CD4-positive, alpha-beta memory T cell (primary cell): ENCODE measurements around the gene QRSL1. TPM values are rescaled to one million over a fixed set of nuclear protein-coding genes. Genes with fewer than 3 reads are reported as not detected.
A peak's percentile ranks its signal among the peaks of the same experiment; 100 is the strongest.

Experiments used
- CTCF ChIA-PET: fragments of 350-600 bp; sonication (Branson Sonifier 250); formaldehyde crosslinking; loops from one replicate; lab custom pipeline; 2021; ENCODE audit warnings: inconsistent platforms; ENCODE audit not compliant: partially characterized antibody; lab: Charles Lee
- POLR2A ChIA-PET: fragments of 350-600 bp; sonication (Branson Sonifier 250); formaldehyde crosslinking; loops from one replicate; lab custom pipeline; 2021; ENCODE audit not compliant: partially characterized antibody; lab: Charles Lee
- DNase-seq, 5 donors: peaks; one replicate each; pipeline versions ENCODE4 v3.0.0 to v3.0.0-alpha.2; 2020 to 2022; ENCODE audit warnings: mixed read lengths in 1 of 5
- H3K27ac ChIP-seq: one replicate; pipeline ENCODE4 v1.7.0; 2013; ENCODE audit warnings: low read depth, low read length
- H3K27me3 ChIP-seq: 2 replicates; pipeline ENCODE4 v1.7.0; 2013; ENCODE audit warnings: mild to moderate bottlenecking, low read length, moderate library complexity; ENCODE audit not compliant: insufficient read depth
- H3K36me3 ChIP-seq: 2 replicates; pipeline ENCODE4 v1.7.0; 2013; ENCODE audit warnings: mild to moderate bottlenecking, low read length, moderate library complexity; ENCODE audit not compliant: insufficient read depth
- H3K4me1 ChIP-seq: 2 replicates; pipeline ENCODE4 v1.7.0; 2013; ENCODE audit warnings: mild to moderate bottlenecking, low read length, moderate library complexity; ENCODE audit not compliant: insufficient read depth
- H3K4me3 ChIP-seq, 2 donors: one replicate each; pipeline ENCODE4 v1.7.0; 2013; ENCODE audit warnings: low read length in 2 of 2, mild to moderate bottlenecking in 1 of 2
- H3K9me3 ChIP-seq, 2 donors: one replicate each; pipeline ENCODE4 v1.7.0; 2013; ENCODE audit warnings: low read length in 2 of 2, control low read depth in 1 of 2; ENCODE audit not compliant: control insufficient read depth in 1 of 2
- H3K27ac Mint-ChIP-seq, 7 donors: one replicate each; pipeline ENCODE4 v1.8.0; 2020 to 2021; ENCODE audit warnings: mixed read lengths in 7 of 7, mild to moderate bottlenecking in 6 of 7, inconsistent platforms in 3 of 7, moderate library complexity in 3 of 7
- H3K27me3 Mint-ChIP-seq, 2 donors: one replicate each; pipeline ENCODE4 v1.8.0; 2020 to 2021; ENCODE audit warnings: mixed read lengths in 2 of 2
- H3K36me3 Mint-ChIP-seq, 2 donors: one replicate each; pipeline ENCODE4 v1.8.0; 2020 to 2021; ENCODE audit warnings: mixed read lengths in 2 of 2, inconsistent platforms in 1 of 2, mild to moderate bottlenecking in 1 of 2
- H3K4me1 Mint-ChIP-seq, 4 donors: one replicate each; pipeline ENCODE4 v1.8.0; 2020 to 2021; ENCODE audit warnings: mixed read lengths in 4 of 4, mild to moderate bottlenecking in 1 of 4
- H3K4me3 Mint-ChIP-seq, 8 donors: one replicate each; pipeline ENCODE4 v1.8.0; 2020 to 2021; ENCODE audit warnings: mixed read lengths in 8 of 8, mild to moderate bottlenecking in 7 of 8, moderate library complexity in 6 of 8, inconsistent platforms in 3 of 8
- H3K9me3 Mint-ChIP-seq, 8 donors: one replicate each; pipeline ENCODE4 v1.8.0; 2020 to 2021; ENCODE audit warnings: mixed read lengths in 8 of 8, mild to moderate bottlenecking in 5 of 8, inconsistent platforms in 3 of 8, moderate library complexity in 1 of 8
- intact Hi-C: fragments of 100-400 bp; cut with micrococcal nuclease; formaldehyde crosslinking; loops from one replicate; pipeline ENCODE4 v1.15.1; 2023
- polyA plus RNA-seq, 2 donors: library from polyadenylated mRNA; unstranded; fragments of 300-500 nt; fragmentation: Illumina TruSeq; gene quantifications; one replicate each; pipeline ENCODE4 v1.2.3, GENCODE V29; 2021
- total RNA-seq, 2 experiments: library from RNA; stranded (reverse); gene quantifications; one replicate each; pipeline ENCODE4 v1.2.3, GENCODE V29; 2021

Gene QRSL1
- total and polyA plus RNA-seq, 4 experiments from 2014 or later: 10.6 to 14.0 (median 12.9) TPM

DNA sequence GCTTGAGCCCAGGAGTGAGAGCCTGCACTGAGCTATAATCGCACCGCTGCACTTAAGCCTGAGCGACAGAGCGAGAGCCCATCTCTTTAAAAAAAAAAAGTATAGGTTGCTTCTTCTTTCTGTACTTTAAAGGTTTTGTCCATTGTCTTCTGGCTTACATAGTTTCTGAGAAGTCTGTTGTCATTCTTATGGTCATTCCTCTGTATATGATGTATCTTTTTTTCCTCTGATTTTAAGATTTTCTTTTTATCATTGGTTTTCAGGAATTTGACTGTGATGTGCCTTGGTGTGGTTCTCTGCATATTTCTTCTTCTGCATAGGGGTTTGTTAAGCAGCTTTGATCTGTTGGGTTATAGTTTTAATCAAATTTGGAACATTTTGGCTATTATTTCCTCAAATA is 29.1 kb downstream of the QRSL1 start:
- Mint-ChIP-seq H3K9me3 (peaks cover 0 to 20% (median 12%) of the 10 kb centered on the region in 8 donors), H3K4me1 (peaks cover 0 to 1% (median 0%) of the 10 kb centered on the region in 4 donors), H3K27me3 (no peaks in the 10 kb centered on the region), H3K36me3 (peaks cover 79 to 80% of the 10 kb centered on the region in 2 donors), H3K27ac (no peak overlapping the region), H3K4me3 (no peak overlapping the region)
- peaks cover 36% of the 10 kb centered on the region for H3K36me3 ChIP-seq
- ChIA-PET POLR2A (no interaction called here), CTCF (no interaction called here)
- no peak for DNase-seq
- no peak overlapping the region for H3K4me3 ChIP-seq
- no peaks in the 10 kb centered on the region for H3K4me1 ChIP-seq
- intact Hi-C loops: no loop called here
- peaks cover 0 to 5% of the 10 kb centered on the region in 2 donors for H3K9me3 ChIP-seq
- no peaks in the 10 kb centered on the region for H3K27me3 ChIP-seq
- no peak overlapping the region for H3K27ac ChIP-seq

DNA sequence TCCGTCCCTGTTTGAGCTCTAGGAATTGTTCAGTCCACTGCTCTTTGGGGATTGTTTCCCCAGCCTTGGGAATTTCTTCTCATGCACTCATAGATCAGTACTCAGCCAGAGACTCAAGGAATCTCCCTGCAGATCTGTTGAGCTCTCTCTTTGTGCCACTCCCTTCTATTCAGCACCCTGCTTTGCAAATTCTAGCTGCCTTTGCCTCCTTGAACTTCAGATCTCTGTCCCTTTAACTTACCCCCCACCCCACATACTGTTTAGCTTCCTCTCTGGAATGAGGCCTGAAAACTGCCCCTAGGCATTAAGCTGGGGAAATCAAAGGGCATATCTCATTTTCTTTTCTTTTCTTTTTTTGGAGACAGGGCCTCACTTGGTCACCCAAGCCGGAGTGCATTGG is 30.5 kb downstream of the QRSL1 start:
- Mint-ChIP-seq H3K4me1 (peaks cover 0 to 3% (median 0%) of the 10 kb centered on the region in 4 donors), H3K27ac (peak overlapping the region in 1 of 7 donors; percentile 53), H3K9me3 (peaks cover 0 to 20% (median 12%) of the 10 kb centered on the region in 8 donors), H3K36me3 (peaks cover 76 to 84% of the 10 kb centered on the region in 2 donors), H3K4me3 (no peak overlapping the region), H3K27me3 (no peaks in the 10 kb centered on the region)
- Histone ChIP-seq H3K27ac (no peak overlapping the region), H3K27me3 (no peaks in the 10 kb centered on the region), H3K9me3 (peaks cover 0 to 5% of the 10 kb centered on the region in 2 donors), H3K36me3 (peaks cover 37% of the 10 kb centered on the region), H3K4me1 (no peaks in the 10 kb centered on the region), H3K4me3 (no peak overlapping the region)
- intact Hi-C loops: no loop called here
- DNase-seq: no peak
- ChIA-PET POLR2A (no interaction called here), CTCF (no interaction called here)

DNA sequence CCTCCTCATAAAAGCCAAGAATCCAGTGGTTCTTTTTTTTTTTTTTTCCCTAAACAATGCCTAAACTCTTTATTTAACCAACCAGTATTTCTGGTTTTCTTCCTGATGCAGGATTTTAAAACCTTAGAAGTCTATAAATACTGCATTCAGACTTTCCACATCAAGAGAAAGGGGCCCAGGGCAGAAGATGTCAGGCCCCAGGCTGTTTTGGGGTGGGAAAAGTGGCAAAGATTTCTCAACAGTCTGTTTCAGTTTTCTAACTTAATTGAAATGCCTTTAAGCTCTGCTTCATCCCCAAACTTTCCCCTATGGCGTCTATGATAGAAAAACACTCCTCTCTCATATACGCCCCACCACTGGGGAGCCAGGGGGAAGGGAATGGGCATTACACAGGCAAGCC is 33.1 kb downstream of the QRSL1 start:
- H3K4me1 ChIP-seq: no peaks in the 10 kb centered on the region
- no peak for DNase-seq
- intact Hi-C loops: no loop called here
- no peak overlapping the region for H3K4me3 Mint-ChIP-seq
- no peaks in the 10 kb centered on the region for H3K27me3 ChIP-seq
- CTCF ChIA-PET: no interaction called here
- no peak overlapping the region for H3K27ac Mint-ChIP-seq
- peaks cover 18% of the 10 kb centered on the region for H3K36me3 ChIP-seq
- H3K27ac ChIP-seq: no peak overlapping the region
- peaks cover 0 to 14% (median 9%) of the 10 kb centered on the region in 8 donors for H3K9me3 Mint-ChIP-seq
- peaks cover 70 to 77% of the 10 kb centered on the region in 2 donors for H3K36me3 Mint-ChIP-seq
- no peaks in the 10 kb centered on the region for H3K27me3 Mint-ChIP-seq
- POLR2A ChIA-PET: no interaction called here
- peaks cover 0 to 3% (median 0%) of the 10 kb centered on the region in 4 donors for H3K4me1 Mint-ChIP-seq
- H3K9me3 ChIP-seq: peaks cover 0 to 5% of the 10 kb centered on the region in 2 donors
- H3K4me3 ChIP-seq: no peak overlapping the region

DNA sequence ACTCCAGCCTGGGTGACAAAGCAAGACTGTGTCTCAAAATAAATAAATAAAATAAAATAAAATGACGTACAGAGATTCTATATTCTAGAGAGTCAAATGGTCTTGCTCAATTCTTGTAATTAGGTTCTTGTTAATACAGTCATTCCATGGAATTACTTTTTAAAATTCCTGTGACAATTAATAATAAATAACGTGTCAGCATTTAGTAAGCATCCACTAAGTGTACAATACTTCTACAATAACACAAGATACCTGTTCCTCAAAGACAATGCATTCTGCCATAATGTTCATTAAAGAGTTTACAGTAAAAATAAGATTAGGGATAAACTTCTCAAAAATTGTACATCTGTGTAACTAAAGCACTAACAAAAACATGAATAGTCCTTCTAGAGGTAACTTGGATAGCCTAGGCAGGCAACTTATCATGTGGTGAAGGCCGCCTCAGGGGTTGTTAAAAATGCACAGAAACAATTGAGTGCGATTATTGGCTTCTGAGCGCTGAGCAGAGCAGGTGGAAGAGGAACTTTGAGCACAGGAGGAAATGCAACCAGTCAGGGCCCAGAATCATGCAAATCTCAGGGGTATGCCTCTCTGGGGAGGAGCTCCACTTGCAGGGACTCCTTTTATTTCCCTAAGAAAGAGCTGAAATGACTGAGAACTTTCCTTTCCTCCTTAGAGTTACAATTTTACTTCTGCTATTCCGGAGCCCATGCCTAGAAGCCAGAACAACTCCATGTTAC is 37.1 kb downstream of the QRSL1 start:
- ChIA-PET CTCF (no interaction called here), POLR2A (no interaction called here)
- peaks cover 10% of the 10 kb centered on the region for H3K36me3 ChIP-seq
- no peaks in the 10 kb centered on the region for H3K9me3 Mint-ChIP-seq
- H3K4me3 ChIP-seq: no peak overlapping the region
- H3K4me3 Mint-ChIP-seq: no peak overlapping the region
- no peaks in the 10 kb centered on the region for H3K27me3 Mint-ChIP-seq
- no peaks in the 10 kb centered on the region for H3K9me3 ChIP-seq
- peaks cover 0 to 2% (median 0%) of the 10 kb centered on the region in 4 donors for H3K4me1 Mint-ChIP-seq
- no peak for DNase-seq
- peaks cover 36 to 45% of the 10 kb centered on the region in 2 donors for H3K36me3 Mint-ChIP-seq
- H3K27ac ChIP-seq: no peak overlapping the region
- no peaks in the 10 kb centered on the region for H3K4me1 ChIP-seq
- intact Hi-C loops: no loop called here
- no peak overlapping the region for H3K27ac Mint-ChIP-seq
- H3K27me3 ChIP-seq: no peaks in the 10 kb centered on the region

DNA sequence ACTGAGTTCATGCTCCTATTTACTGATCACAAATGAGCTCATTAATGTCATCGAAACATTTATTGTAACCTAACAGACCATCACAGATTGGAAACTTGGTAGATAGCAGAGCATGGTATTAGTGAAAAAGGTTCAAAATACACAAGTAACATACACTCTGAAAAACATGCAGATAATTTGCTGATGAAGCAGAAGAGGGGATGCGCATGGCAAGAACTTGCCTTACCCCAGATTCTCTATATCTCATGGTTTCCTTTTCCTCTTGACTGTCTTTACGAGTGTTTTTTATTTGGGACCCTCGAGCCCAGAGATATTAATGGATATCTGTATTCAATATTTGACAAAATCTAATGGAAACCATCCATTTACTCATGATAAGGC is 37.6 kb downstream of the QRSL1 start:
- no peak overlapping the region for H3K27ac ChIP-seq

DNA sequence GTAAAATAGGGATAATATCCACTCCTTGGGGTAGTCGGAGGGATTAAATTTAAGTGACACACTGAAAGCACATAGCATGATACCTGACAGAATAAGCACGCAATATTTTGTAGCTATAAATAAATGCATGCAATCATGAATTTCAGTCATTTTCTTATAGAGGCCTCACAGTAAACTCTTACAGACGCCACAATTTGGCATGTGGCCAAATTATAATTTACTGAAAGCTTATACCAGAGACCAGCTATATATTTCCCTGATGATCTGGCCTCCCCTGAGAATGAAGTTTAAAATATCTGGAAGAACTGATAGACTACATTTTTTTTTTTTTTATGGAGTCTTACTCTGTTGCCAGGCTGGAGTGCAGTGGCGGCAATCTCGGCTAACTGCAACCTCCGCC is 40.9 kb downstream of the QRSL1 start:
- ChIA-PET POLR2A (interaction anchor here (0.6 kb wide), 1 partner anchor 47 kb away, joined by 3 read pairs; no protein-coding TSS in a partner anchor), CTCF (no interaction called here)
- Histone ChIP-seq H3K4me1 (no peaks in the 10 kb centered on the region), H3K27me3 (no peaks in the 10 kb centered on the region), H3K4me3 (no peak overlapping the region), H3K9me3 (no peaks in the 10 kb centered on the region), H3K27ac (no peak overlapping the region), H3K36me3 (no peaks in the 10 kb centered on the region)
- intact Hi-C loops: no loop called here
- Mint-ChIP-seq H3K27ac (no peak overlapping the region), H3K27me3 (no peaks in the 10 kb centered on the region), H3K4me3 (no peak overlapping the region), H3K36me3 (peaks cover 13 to 15% of the 10 kb centered on the region in 2 donors), H3K9me3 (no peaks in the 10 kb centered on the region), H3K4me1 (no peaks in the 10 kb centered on the region)
- no peak for DNase-seq

More for the DNA sequence above, 37.6 kb downstream of the QRSL1 start:
- Mint-ChIP-seq H3K27ac (no peak overlapping the region), H3K4me3 (no peak overlapping the region), H3K27me3 (no peaks in the 10 kb centered on the region), H3K4me1 (peaks cover 0 to 2% (median 0%) of the 10 kb centered on the region in 4 donors), H3K9me3 (no peaks in the 10 kb centered on the region), H3K36me3 (peaks cover 34 to 43% of the 10 kb centered on the region in 2 donors)
- DNase-seq: no peak
- no peaks in the 10 kb centered on the region for H3K27me3 ChIP-seq
- no peaks in the 10 kb centered on the region for H3K4me1 ChIP-seq
- peaks cover 10% of the 10 kb centered on the region for H3K36me3 ChIP-seq
- H3K4me3 ChIP-seq: no peak overlapping the region
- POLR2A ChIA-PET: no interaction called here
- CTCF ChIA-PET: no interaction called here
- no peaks in the 10 kb centered on the region for H3K9me3 ChIP-seq
- intact Hi-C loops: no loop called here

DNA sequence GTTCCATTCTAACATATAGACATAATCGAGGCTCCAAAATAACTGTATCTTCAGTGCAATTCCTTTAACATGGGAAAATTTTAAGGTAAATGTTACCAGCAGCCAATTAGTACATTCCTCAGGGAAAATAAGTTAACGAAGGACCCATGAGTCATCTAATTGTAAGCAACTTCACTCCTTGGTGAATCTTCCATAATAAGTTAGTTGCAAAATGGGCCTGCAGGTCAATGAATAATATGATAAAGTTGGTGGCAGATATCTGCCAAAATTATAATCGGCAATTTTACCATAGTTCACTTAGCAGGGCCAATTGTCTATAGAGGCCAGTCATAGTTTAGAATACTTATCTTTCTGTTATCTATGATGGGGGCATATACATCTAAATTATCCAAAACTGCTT is 42.3 kb downstream of the QRSL1 start:
- Histone ChIP-seq H3K36me3 (no peaks in the 10 kb centered on the region), H3K4me3 (no peak overlapping the region), H3K9me3 (no peaks in the 10 kb centered on the region), H3K4me1 (no peaks in the 10 kb centered on the region), H3K27ac (no peak overlapping the region), H3K27me3 (no peaks in the 10 kb centered on the region)
- Mint-ChIP-seq H3K27me3 (no peaks in the 10 kb centered on the region), H3K4me1 (no peaks in the 10 kb centered on the region), H3K27ac (peak overlapping the region in 1 of 7 donors; percentile 23), H3K9me3 (no peaks in the 10 kb centered on the region), H3K4me3 (no peak overlapping the region), H3K36me3 (peaks cover 3 to 7% of the 10 kb centered on the region in 2 donors)
- intact Hi-C loops: no loop called here
- POLR2A ChIA-PET: no interaction called here
- CTCF ChIA-PET: no interaction called here
- no peak for DNase-seq
